ENCODE measurements around the gene SDCCAG8. TPM values are rescaled to one million over a fixed set of nuclear protein-coding genes. Genes with fewer than 3 reads are reported as not detected.

Gene SDCCAG8
- total and polyA plus RNA-seq, 11 donors, result 7.8 to 36.6 (median 21.6) TPM

DNA sequence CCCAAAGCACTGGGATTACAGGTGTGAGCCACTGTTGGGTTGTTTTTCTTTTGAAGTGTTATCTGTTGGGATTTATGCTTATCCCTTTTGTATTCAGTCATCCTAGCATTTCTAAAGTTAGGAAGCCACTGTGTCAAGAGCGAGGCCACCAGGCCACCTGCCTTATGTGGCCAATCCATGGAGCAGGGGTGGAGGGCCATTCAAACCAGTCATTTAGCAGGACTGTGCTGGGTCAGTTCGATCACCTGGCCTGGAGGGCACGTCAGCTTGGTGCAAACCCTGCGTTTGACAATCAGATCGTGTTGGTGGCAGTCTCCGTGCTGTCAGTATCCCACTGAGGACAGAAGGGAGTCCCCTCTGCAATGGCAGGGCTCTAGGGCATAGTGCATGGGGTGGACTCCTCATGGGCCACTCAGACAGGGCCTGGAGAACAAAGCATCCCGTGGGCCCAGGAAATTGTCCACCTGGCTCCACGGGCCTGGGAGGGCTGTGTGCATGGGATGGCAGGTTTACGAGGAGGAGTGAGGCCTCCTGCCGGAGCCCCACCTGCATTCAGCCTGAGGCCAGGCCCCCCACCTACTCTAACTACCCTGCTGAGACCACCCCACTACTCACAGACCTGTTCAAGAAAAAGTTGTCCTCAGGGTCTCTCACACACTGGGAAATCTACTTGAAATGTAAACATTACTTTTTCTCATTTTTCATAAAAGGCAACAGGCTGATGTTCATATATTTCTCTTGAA is 242.3 kb downstream of the SDCCAG8 start:
- H3K9me3 ChIP-seq, result no peaks in the 10 kb centered on the region
- no peak overlapping the region for H3K4me3 ChIP-seq
- TF ChIP-seq, protein P1, sequence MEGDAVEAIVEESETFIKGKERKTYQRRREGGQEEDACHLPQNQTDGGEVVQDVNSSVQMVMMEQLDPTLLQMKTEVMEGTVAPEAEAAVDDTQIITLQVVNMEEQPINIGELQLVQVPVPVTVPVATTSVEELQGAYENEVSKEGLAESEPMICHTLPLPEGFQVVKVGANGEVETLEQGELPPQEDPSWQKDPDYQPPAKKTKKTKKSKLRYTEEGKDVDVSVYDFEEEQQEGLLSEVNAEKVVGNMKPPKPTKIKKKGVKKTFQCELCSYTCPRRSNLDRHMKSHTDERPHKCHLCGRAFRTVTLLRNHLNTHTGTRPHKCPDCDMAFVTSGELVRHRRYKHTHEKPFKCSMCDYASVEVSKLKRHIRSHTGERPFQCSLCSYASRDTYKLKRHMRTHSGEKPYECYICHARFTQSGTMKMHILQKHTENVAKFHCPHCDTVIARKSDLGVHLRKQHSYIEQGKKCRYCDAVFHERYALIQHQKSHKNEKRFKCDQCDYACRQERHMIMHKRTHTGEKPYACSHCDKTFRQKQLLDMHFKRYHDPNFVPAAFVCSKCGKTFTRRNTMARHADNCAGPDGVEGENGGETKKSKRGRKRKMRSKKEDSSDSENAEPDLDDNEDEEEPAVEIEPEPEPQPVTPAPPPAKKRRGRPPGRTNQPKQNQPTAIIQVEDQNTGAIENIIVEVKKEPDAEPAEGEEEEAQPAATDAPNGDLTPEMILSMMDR (IDR thresholded peaks at IDR 0.05), result no peak
- no peak for TF ChIP-seq POLR2A (IDR thresholded peaks at IDR 0.05)
- ATAC-seq (no peak), DNase-seq (no peak)
- peaks cover 0 to 32% (median 13%) of the 10 kb centered on the region in 9 donors for H3K36me3 ChIP-seq
- intact Hi-C loops (cut with DNase I), result no loop called here
- no peaks in the 10 kb centered on the region for H3K27me3 ChIP-seq
- H3K4me1 ChIP-seq, result peaks cover 0 to 28% (median 6%) of the 10 kb centered on the region in 12 donors
- H3K27ac ChIP-seq, result no peak overlapping the region
- WGBS, 4 donors, result 94 to 100% (median 96%) methylated on average over 6 to 10 of the region's 10 CpGs

DNA sequence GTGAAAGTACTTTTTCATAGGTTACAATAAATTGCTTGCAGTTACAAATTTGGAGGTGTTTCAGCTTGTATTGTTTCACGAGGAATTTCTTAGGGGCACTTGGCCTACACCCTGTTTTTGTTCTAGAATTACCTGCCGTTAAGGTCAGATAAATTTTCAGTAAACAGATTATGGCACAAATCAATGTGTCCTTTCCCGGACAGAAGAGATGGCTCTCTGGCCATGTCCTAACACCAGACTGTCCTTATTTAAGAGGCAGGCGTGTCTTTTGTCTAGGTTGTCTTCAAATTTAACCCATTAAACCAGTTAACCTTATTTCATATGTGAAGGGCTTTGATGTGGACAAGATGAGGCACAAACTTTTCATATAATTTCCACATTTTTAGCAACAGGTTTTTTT is 243.4 kb downstream of the SDCCAG8 start:
- TF ChIP-seq, protein P1 (IDR thresholded peaks at IDR 0.05), result no peak
- no peak for TF ChIP-seq POLR2A (IDR thresholded peaks at IDR 0.05)
- no peak for ATAC-seq
- no peaks in the 10 kb centered on the region for H3K9me3 ChIP-seq
- DNase-seq, result no peak
- intact Hi-C loops (cut with DNase I), result no loop called here
- peaks cover 0 to 43% (median 24%) of the 10 kb centered on the region in 9 donors for H3K36me3 ChIP-seq
- peaks cover 0 to 19% (median 4%) of the 10 kb centered on the region in 12 donors for H3K4me1 ChIP-seq
- H3K27me3 ChIP-seq, result no peaks in the 10 kb centered on the region
- WGBS, 4 donors, result 84 to 92% (median 91%) methylated on average over 4 of the region's 4 CpGs
- no peak overlapping the region for H3K4me3 ChIP-seq
- H3K27ac ChIP-seq, result no peak overlapping the region

DNA sequence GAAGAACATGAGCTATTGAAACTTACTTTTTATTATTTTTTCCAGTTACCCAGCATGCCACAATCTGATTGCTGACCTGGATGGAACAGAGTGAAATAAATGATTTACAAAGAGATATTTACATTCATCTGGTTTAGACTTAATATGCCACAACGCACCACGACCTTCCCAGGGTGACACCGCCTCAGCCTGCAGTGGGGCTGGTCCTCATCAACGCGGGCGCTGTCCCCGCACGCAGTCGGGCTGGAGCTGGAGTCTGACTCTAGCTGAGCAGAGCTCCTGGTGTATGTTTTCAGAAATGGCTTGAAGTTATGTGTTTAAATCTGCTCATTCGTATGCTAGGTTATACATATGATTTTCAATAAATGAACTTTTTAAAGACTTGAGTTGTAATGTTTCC is 243.9 kb downstream of the SDCCAG8 start:
- Histone ChIP-seq H3K27me3 (no peaks in the 10 kb centered on the region), H3K27ac (no peak overlapping the region), H3K4me3 (no peak overlapping the region), H3K9me3 (no peaks in the 10 kb centered on the region), H3K36me3 (peaks cover 0 to 47% (median 28%) of the 10 kb centered on the region in 9 donors), H3K4me1 (peaks cover 0 to 18% (median 4%) of the 10 kb centered on the region in 12 donors)
- 94 to 97% (median 97%) methylated on average over 10 of the region's 10 CpGs for WGBS, 4 donors
- no peak for DNase-seq
- no peak for ATAC-seq
- TF ChIP-seq POLR2A (IDR thresholded peaks at IDR 0.05), result no peak
- TF ChIP-seq, protein P1 (IDR thresholded peaks at IDR 0.05), result no peak
- intact Hi-C loops (cut with DNase I), result no loop called here

DNA sequence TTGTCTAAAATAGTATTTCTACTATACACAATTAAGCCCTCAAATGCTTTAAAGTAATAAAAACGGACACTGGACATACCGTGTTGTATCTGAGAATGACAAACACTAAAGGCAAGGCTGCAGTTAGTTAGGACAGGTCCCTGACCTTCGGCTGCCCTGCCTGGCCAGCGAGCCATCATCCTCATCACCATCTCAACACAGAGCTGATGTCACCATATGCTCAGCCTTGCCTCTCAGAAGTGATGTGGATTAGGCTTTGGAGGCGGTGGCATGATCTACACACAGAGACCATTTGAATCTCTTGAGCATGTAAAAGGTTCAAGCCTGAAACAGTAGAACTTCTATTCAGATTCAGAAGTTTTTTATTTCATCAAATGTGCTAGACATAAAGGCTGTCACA is 244.7 kb downstream of the SDCCAG8 start:
- intact Hi-C loops (cut with DNase I), result no loop called here
- no peak for ATAC-seq
- no peak overlapping the region for H3K4me3 ChIP-seq
- H3K27ac ChIP-seq, result no peak overlapping the region
- 89 to 97% (median 94%) methylated on average over 5 of the region's 5 CpGs for WGBS, 4 donors
- H3K36me3 ChIP-seq, result peaks cover 0 to 54% (median 28%) of the 10 kb centered on the region in 9 donors
- no peak for DNase-seq
- H3K9me3 ChIP-seq, result no peaks in the 10 kb centered on the region
- no peaks in the 10 kb centered on the region for H3K27me3 ChIP-seq
- peaks cover 0 to 12% (median under 1%) of the 10 kb centered on the region in 12 donors for H3K4me1 ChIP-seq
- no peak for TF ChIP-seq POLR2A (IDR thresholded peaks at IDR 0.05)
- TF ChIP-seq, protein P1 (IDR thresholded peaks at IDR 0.05), result no peak
